ENCODE results near the gene TM9SF3. TPM values are rescaled to one million over a fixed set of nuclear protein-coding genes. Genes with fewer than 3 reads are reported as not detected.
A peak's percentile ranks its signal among the peaks of the same experiment; 100 is the strongest.

TM9SF3 gene
- total and polyA plus RNA-seq, 8 donors, result 128 to 161 (median 152) TPM

- no peaks in the 10 kb centered on the region for H3K4me1 ChIP-seq
- H3K27me3 ChIP-seq, result peaks cover 5 to 52% of the 10 kb centered on the region in 2 donors
- intact Hi-C loops (cut with DNase I), result no loop called here
- no peak overlapping the region for H3K27ac ChIP-seq
- no peak for TF ChIP-seq CTCF (IDR thresholded peaks at IDR 0.05)
- H3K36me3 ChIP-seq, result no peaks in the 10 kb centered on the region
- ATAC-seq, result no peak
- H3K9me3 ChIP-seq, result no peaks in the 10 kb centered on the region
- no peak for DNase-seq
- H3K4me3 ChIP-seq, result no peak overlapping the region
Measured at GRCh38 chr10:96507044-96507443, 79.8 kb downstream of the TM9SF3 start.

GRCh38 chr10:96505150-96506136 lies 81.4 kb downstream of the TM9SF3 start:
- Histone ChIP-seq H3K27me3 (peaks cover 0 to 39% of the 10 kb centered on the region in 2 donors), H3K4me3 (no peak overlapping the region), H3K4me1 (no peaks in the 10 kb centered on the region), H3K9me3 (no peaks in the 10 kb centered on the region), H3K27ac (no peak overlapping the region), H3K36me3 (no peaks in the 10 kb centered on the region)
- intact Hi-C loops (cut with DNase I), result no loop called here
- ATAC-seq (no peak), DNase-seq (peak in 1 of 4 donors; percentile 12)
- no peak for TF ChIP-seq CTCF (IDR thresholded peaks at IDR 0.05)

DNA sequence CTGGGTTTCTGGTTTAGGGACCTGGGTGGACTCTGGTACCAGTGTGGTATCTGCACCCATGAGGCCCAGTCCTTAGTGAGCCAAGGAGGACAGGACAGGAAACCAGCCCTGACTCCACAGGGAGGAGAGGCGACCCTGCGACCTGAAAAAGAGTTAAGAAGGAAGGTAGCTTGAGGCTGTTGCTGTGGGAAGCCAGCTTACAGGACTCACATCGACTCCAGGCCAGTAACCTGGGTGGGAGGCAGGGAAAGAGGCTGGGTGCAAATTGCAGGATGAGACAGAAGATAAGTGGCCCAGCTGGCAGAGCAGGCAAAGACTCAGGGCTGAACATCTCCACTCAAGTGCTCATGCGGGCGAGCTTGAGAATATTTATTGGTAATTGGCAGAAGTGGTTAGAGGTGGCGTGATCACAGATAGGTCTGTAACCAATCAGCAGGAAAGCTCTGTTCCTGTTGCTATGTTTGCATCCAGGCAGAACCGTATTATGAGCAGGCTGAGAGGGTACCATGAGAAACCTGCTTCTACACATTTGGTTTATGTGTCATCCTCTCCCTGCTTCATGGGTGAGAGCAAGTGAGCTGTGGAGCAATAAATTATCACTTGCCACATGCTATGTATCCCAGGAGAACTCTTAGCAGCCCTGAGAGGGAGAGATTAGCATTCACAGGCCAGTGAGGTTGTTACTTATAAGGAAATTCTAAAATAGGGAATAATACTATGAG lies 84.1 kb downstream of the TM9SF3 start:
- intact Hi-C loops (cut with DNase I), result no loop called here
- no peak for DNase-seq
- H3K9me3 ChIP-seq, result no peaks in the 10 kb centered on the region

DNA sequence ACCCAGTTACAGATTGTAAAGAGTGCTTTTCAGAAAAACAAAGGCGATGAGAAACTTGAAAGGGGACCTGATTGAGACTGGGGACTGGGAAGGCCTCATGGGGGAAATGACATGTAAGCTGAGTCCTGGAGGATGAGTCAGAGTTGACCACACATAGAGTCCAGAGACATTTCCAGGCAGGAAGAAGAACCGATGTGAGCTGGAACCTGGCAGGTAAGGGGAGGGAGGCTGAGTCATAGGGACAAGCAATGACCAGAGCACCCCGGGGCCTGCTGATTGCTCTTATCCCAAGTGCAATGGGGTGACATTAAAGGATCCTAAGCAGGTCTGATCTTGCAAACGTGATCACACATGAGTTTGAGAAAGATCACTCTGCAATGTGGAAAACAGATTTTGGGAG lies 84.8 kb downstream of the TM9SF3 start:
- Histone ChIP-seq H3K4me3 (no peak overlapping the region), H3K27me3 (peaks cover 0 to 41% of the 10 kb centered on the region in 2 donors), H3K4me1 (no peaks in the 10 kb centered on the region), H3K9me3 (no peaks in the 10 kb centered on the region), H3K36me3 (no peaks in the 10 kb centered on the region), H3K27ac (no peak overlapping the region)
- DNase-seq, result no peak
- ATAC-seq, result no peak
- TF ChIP-seq CTCF (IDR thresholded peaks at IDR 0.05), result no peak
- intact Hi-C loops (cut with DNase I), result no loop called here

More for the DNA sequence above, 84.1 kb downstream of the TM9SF3 start:
- Histone ChIP-seq H3K36me3 (no peaks in the 10 kb centered on the region), H3K27ac (no peak overlapping the region), H3K4me1 (no peaks in the 10 kb centered on the region), H3K27me3 (peaks cover 0 to 40% of the 10 kb centered on the region in 2 donors), H3K4me3 (no peak overlapping the region)
- no peak for TF ChIP-seq CTCF (IDR thresholded peaks at IDR 0.05)
- ATAC-seq, result no peak

DNA sequence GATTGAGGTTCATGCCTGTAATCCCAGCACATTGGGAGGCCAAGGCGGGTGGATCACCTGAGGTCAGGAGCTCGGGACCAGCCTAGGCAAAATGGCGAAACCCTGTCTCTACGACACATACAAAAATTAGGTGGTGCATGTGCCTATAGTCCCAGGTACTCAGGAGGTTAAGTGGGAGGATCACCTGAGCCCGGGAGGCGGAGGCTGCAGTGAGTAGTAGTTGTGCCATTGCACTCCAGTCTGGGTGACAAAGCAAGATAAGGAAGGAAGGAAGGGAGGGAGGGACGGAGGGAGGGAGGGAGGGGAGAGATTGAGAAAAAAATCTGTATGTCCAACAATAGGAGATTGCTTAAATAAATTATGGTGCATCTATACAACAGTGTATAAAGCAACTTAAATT lies 86.3 kb downstream of the TM9SF3 start:
- Histone ChIP-seq H3K4me1 (no peaks in the 10 kb centered on the region), H3K9me3 (no peaks in the 10 kb centered on the region), H3K36me3 (no peaks in the 10 kb centered on the region), H3K27me3 (peaks cover 0 to 41% of the 10 kb centered on the region in 2 donors), H3K4me3 (no peak overlapping the region), H3K27ac (no peak overlapping the region)
- intact Hi-C loops (cut with DNase I), result no loop called here
- DNase-seq (no peak), ATAC-seq (no peak)
- TF ChIP-seq CTCF (IDR thresholded peaks at IDR 0.05), result no peak

All from left lung (tissue), 10 donors.